ENCODE measurements around the gene C2orf76. TPM values are rescaled to one million over a fixed set of nuclear protein-coding genes. Genes with fewer than 3 reads are reported as not detected.
"Not testable (repeated sequence)": the region's sequence is repeated elsewhere in the genome, so short reads cannot be mapped to it uniquely, and the experiment has no call there.

The C2orf76 gene
- total RNA-seq, 1 donor from 2014 or later, result 11.0 TPM

DNA sequence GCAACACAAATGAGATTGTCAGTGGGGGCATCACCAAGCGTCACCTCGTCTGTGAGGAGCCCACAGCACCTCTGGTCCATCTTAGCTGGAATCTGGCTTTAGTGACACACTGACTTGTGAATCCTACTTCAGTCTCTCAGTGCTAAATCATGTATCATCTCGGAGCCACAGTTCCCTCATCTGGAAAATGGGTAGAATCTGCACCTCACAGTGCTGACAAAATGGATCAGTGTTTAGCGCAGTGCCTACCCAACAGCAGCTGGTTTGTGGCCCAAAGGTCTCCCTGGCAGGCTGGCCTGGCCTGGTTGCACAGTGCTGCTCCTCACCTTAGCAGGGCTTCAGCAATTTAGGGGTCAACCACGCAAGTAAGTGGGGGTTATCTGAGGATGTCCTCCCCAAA is 10.2 kb upstream of the C2orf76 start:
- no peak for TF ChIP-seq CTCF (IDR thresholded peaks at IDR 0.05)
- Mint-ChIP-seq H3K4me3 (ENCODE audit: unreplicated experiment) (no peak overlapping the region), H3K36me3 (ENCODE audit: low read depth) (peaks cover 30% of the 10 kb centered on the region), H3K27ac (ENCODE audit: unreplicated experiment) (no peak overlapping the region), H3K27me3 (ENCODE audit: low read depth) (peaks cover 10% of the 10 kb centered on the region), H3K9me3 (ENCODE audit: low read depth) (peaks cover 12% of the 10 kb centered on the region), H3K4me1 (ENCODE audit: low read depth) (peaks cover 8% of the 10 kb centered on the region)
- no peak for DNase-seq (ENCODE audit: low spot score)

DNA sequence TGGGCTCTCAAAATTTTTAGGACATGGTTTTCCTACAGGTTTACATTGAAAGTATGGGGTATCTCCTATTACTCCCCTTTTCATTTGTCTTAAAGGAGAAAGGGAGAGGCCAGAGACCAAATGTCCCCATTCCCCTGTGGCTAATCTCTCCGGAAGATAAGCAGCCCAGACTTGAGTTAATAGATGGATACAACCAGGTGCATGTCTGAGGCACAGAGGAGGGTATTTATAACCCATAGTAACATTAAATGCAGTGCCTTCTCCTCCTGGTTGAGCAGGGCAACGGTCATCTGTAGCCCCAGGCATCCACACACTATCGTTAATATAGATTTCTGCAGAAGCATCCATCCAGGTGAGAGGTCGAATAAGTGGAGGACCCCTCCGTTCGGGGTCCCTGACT is 9.8 kb upstream of the C2orf76 start:
- not testable (repeated sequence) for H3K27me3 Mint-ChIP-seq (ENCODE audit: low read depth); H3K27ac Mint-ChIP-seq (ENCODE audit: unreplicated experiment); H3K4me3 Mint-ChIP-seq (ENCODE audit: unreplicated experiment); H3K4me1 Mint-ChIP-seq (ENCODE audit: low read depth); DNase-seq (ENCODE audit: low spot score)
- peaks cover 31% of the 10 kb centered on the region for H3K36me3 Mint-ChIP-seq (ENCODE audit: low read depth)
- peaks cover 12% of the 10 kb centered on the region for H3K9me3 Mint-ChIP-seq (ENCODE audit: low read depth)

- not testable (repeated sequence) for H3K4me3 Mint-ChIP-seq (ENCODE audit: unreplicated experiment); DNase-seq (ENCODE audit: low spot score); H3K4me1 Mint-ChIP-seq (ENCODE audit: low read depth); H3K27ac Mint-ChIP-seq (ENCODE audit: unreplicated experiment); H3K27me3 Mint-ChIP-seq (ENCODE audit: low read depth)
- Mint-ChIP-seq H3K36me3 (ENCODE audit: low read depth) (peaks cover 44% of the 10 kb centered on the region), H3K9me3 (ENCODE audit: low read depth) (peaks cover 12% of the 10 kb centered on the region)
These were observed 7.5 kb upstream of the C2orf76 start for GRCh38 chr2:119373907-119374745.

- TF ChIP-seq CTCF (IDR thresholded peaks at IDR 0.05), result no peak
- no peak for DNase-seq (ENCODE audit: low spot score)
- Mint-ChIP-seq H3K9me3 (ENCODE audit: low read depth) (peaks cover 12% of the 10 kb centered on the region), H3K27me3 (ENCODE audit: low read depth) (no peaks in the 10 kb centered on the region), H3K4me1 (ENCODE audit: low read depth) (peaks cover 14% of the 10 kb centered on the region), H3K36me3 (ENCODE audit: low read depth) (peaks cover 48% of the 10 kb centered on the region), H3K27ac (ENCODE audit: unreplicated experiment) (no peak overlapping the region), H3K4me3 (ENCODE audit: unreplicated experiment) (no peak overlapping the region)
These were observed 6.3 kb upstream of the C2orf76 start for GRCh38 chr2:119372778-119373568.

- Mint-ChIP-seq H3K27ac (ENCODE audit: unreplicated experiment) (no peak overlapping the region), H3K9me3 (ENCODE audit: low read depth) (peaks cover 12% of the 10 kb centered on the region), H3K4me1 (ENCODE audit: low read depth) (peaks cover 14% of the 10 kb centered on the region)
These were observed 4.5 kb upstream of the C2orf76 start for GRCh38 chr2:119371111-119371510.

More at GRCh38 chr2:119371111-119371510, 4.5 kb upstream of the C2orf76 start:
- peaks cover 48% of the 10 kb centered on the region for H3K36me3 Mint-ChIP-seq (ENCODE audit: low read depth)
- DNase-seq (ENCODE audit: low spot score), result no peak
- H3K4me3 Mint-ChIP-seq (ENCODE audit: unreplicated experiment), result no peak overlapping the region
- TF ChIP-seq CTCF (IDR thresholded peaks at IDR 0.05), result no peak
- no peaks in the 10 kb centered on the region for H3K27me3 Mint-ChIP-seq (ENCODE audit: low read depth)
